HL-60 (cell line): Measurements from ENCODE around the gene SMARCA1.

Experiments
- DNase-seq, 2 experiments: peaks; one replicate each; pipeline ENCODE4 v3.0.0-alpha.2; 2010 to 2020; ENCODE audit warnings: low read depth in 1 of 2, low spot score in 1 of 2
- H3K27ac ChIP-seq: fragments of 250-450 bp; sonication (Bioruptor Pico); replicated peaks from 2 replicates; pipeline ENCODE4 v1.5.1; 2020; ENCODE audit warnings: mild to moderate bottlenecking, moderate library complexity
- H3K27me3 ChIP-seq: fragments of 250-450 bp; sonication (Bioruptor Pico); 2 replicates; pipeline ENCODE4 v1.5.1; 2021; ENCODE audit warnings: mild to moderate bottlenecking, moderate library complexity; ENCODE audit not compliant: insufficient read depth, poor library complexity, severe bottlenecking
- H3K4me3 ChIP-seq: replicated peaks from 2 replicates; pipeline ENCODE4 v1.5.1; 2011; ENCODE audit warnings: mild to moderate bottlenecking, control low read depth, low read length; ENCODE audit not compliant: insufficient read depth
- CTCF ChIP-seq: IDR thresholded peaks from one replicate; pipeline ENCODE4 v1.5.1; 2011; ENCODE audit warnings: low read length, control low read depth, inconsistent platforms; ENCODE audit not compliant: insufficient read depth
- GABPA ChIP-seq: IDR thresholded peaks from 2 replicates; pipeline ENCODE4 v1.6.1; 2012; ENCODE audit warnings: low read depth
- POLR2AphosphoS5 ChIP-seq: IDR thresholded peaks from 2 replicates; pipeline ENCODE4 v1.6.1; 2012; ENCODE audit warnings: low read depth
- REST ChIP-seq: IDR thresholded peaks from 2 replicates; pipeline ENCODE4 v1.6.1; 2012; ENCODE audit warnings: low read depth; ENCODE audit not compliant: insufficient replicate concordance
- SPI1 ChIP-seq: IDR thresholded peaks from 2 replicates; pipeline ENCODE4 v1.6.1; 2012; ENCODE audit warnings: low read depth, mild to moderate bottlenecking, borderline replicate concordance

SMARCA1 gene

GRCh38 chrX:129449148-129449547 is 74.1 kb downstream of the SMARCA1 start:
- no peak overlapping the region for H3K4me3 ChIP-seq
- no peak overlapping the region for H3K27ac ChIP-seq
- no peak for DNase-seq
- TF ChIP-seq POLR2AphosphoS5 (no peak), CTCF (no peak), SPI1 (no peak), GABPA (no peak), REST (no peak)
- H3K27me3 ChIP-seq = no peaks in the 10 kb centered on the region

- Histone ChIP-seq H3K27ac (no peak overlapping the region), H3K4me3 (no peak overlapping the region), H3K27me3 (no peaks in the 10 kb centered on the region)
- TF ChIP-seq CTCF (no peak), SPI1 (no peak), GABPA (no peak)
- DNase-seq = no peak
Observed at GRCh38 chrX:129445436-129445835, 77.9 kb downstream of the SMARCA1 start.

GRCh38 chrX:129433945-129434344 is 89.3 kb downstream of the SMARCA1 start:
- H3K4me3 ChIP-seq = no peak overlapping the region
- TF ChIP-seq SPI1 = no peak
- TF ChIP-seq CTCF = no peak
- TF ChIP-seq POLR2AphosphoS5 = no peak
- TF ChIP-seq REST = no peak
- TF ChIP-seq GABPA = no peak
- no peaks in the 10 kb centered on the region for H3K27me3 ChIP-seq
- no peak overlapping the region for H3K27ac ChIP-seq
- no peak for DNase-seq

- Histone ChIP-seq H3K27ac (no peak overlapping the region), H3K4me3 (no peak overlapping the region), H3K27me3 (no peaks in the 10 kb centered on the region)
- no peak for DNase-seq
- no peak for TF ChIP-seq REST
- TF ChIP-seq GABPA = no peak
- no peak for TF ChIP-seq CTCF
- TF ChIP-seq SPI1 = no peak
- TF ChIP-seq POLR2AphosphoS5 = no peak
Observed at GRCh38 chrX:129433461-129433860, 89.8 kb downstream of the SMARCA1 start.
